Upper lobe of left lung (tissue), 4 donors: Measurements from ENCODE around the gene NAA16.

ENCODE experiments used
- CTCF ChIP-seq, 6 experiments: fragments of 450-650 bp in 4 of 6; fragments of 200-600 bp in 2 of 6; sonication (generic) in 2 of 6; IDR thresholded peaks; one replicate each; pipeline ENCODE4 v1.5.1; 2016 to 2019; ENCODE audit warnings: antibody characterized with exemption in 6 of 6
- EP300 ChIP-seq, 4 donors: sonication (generic); formaldehyde crosslinking; IDR thresholded peaks; one replicate each; pipeline ENCODE4 v1.5.1; 2017; ENCODE audit warnings: antibody characterized with exemption in 4 of 4, control low read depth in 2 of 4
- POLR2A ChIP-seq, 4 donors: fragments of 450-650 bp; IDR thresholded peaks; one replicate each; pipeline ENCODE4 v1.5.1; 2016 to 2017; ENCODE audit warnings: antibody characterized with exemption in 4 of 4, mild to moderate bottlenecking in 2 of 4
- POLR2AphosphoS5 ChIP-seq, 2 donors: sonication (generic); formaldehyde crosslinking; IDR thresholded peaks; one replicate each; pipeline ENCODE4 v1.5.1; 2017; ENCODE audit warnings: antibody characterized with exemption in 2 of 2

- TF ChIP-seq POLR2A (IDR thresholded peaks at IDR 0.05) (no peak), CTCF (IDR thresholded peaks at IDR 0.05) (no peak), EP300 (IDR thresholded peaks at IDR 0.05) (no peak), POLR2AphosphoS5 (IDR thresholded peaks at IDR 0.05) (no peak)
Measured at GRCh38 chr13:41411060-41411459, 100.0 kb downstream of the NAA16 start.
